ENCODE data around the gene FSTL5. TPM values are rescaled to one million over a fixed set of nuclear protein-coding genes. Genes with fewer than 3 reads are reported as not detected.
"Not testable (repeated sequence)": the region's sequence is repeated elsewhere in the genome, so short reads cannot be mapped to it uniquely, and the experiment has no call there.

Gene FSTL5
- total RNA-seq, result 1 to 10 TPM in 1 of 4 donors, under 1 TPM in 1, not detected in 2; 0.33 to 1.1 TPM

DNA sequence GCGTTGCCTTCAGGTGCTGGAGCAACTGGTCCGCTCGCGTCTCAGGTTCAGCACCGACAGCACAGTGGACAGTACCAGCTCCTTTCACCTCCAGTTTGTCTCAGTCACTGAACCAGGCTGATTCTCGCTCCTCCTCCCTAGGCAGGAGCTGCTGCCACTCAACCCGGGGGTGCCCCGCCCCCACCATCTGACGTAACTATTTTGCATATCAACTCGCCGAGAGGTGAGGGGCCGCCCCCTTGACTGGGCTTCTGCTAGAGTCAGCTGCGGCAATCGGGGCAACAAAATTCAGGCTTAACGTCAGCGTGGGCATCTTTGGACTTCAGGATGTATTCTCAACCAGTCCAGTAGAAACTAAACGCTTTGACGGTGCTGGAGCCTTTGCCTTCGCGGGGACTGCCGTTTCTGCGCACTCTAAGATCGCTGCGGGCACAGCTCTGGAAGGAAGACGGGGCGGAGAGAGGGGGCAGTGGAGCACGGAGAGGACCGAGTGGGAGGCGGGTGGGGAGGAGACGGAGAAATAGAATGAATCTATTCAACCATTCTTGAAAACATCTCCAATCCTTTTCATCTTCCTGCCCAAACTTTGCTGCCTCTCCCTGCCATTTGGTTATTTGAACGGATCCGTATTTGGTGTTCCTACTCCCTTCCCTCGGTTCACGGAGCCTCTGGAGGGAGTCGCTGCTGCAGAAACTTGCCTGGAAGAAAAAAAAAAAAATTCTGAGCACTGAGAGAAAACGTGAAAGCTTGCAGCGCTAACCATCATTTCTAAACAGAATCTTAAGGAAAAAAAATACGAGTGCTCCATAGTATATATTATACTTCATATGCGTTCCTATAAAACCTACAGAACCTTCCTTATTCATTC, at the start of gene FSTL5:
FSTL5 (minus strand) TSS at position 109 of the 868 bp plus-strand sequence. CDS start 52,604 bp downstream, outside the sequence.
- intact Hi-C loops (cut with DNase I), result no loop called here
- Histone ChIP-seq H3K4me3 (replicated peaks in 1 of 3) (peak within 1 kb of the TSS in 1 of 3 donors; percentile 9), H3K4me1 (no peaks in the 10 kb centered on the region), H3K27ac (no peak within 1 kb of the TSS), H3K9me3 (no peaks in the 10 kb centered on the region), H3K36me3 (no peaks in the 10 kb centered on the region), H3K27me3 (no peaks in the 10 kb centered on the region)
- no peak for TF ChIP-seq CTCF (IDR thresholded peaks at IDR 0.05)
- TF ChIP-seq POLR2A (IDR thresholded peaks at IDR 0.05), result no peak
- peak; percentile 62 to 85 for DNase-seq
- WGBS, 2 donors, result 2 to 4% methylated on average over 30 to 38 of the region's 39 CpGs

- Histone ChIP-seq H3K9me3 (no peaks in the 10 kb centered on the region), H3K4me3 (replicated peaks in 1 of 3) (no peak overlapping the region)
- 92 to 93% methylated on average over 2 of the region's 2 CpGs for WGBS, 2 donors
Measured at GRCh38 chr4:162209706-162210105, 45.9 kb upstream of the FSTL5 start.

GRCh38 chr4:162203478-162203877, 39.7 kb upstream of the FSTL5 start:
- intact Hi-C loops (cut with DNase I); DNase-seq; H3K27ac ChIP-seq; H3K4me3 ChIP-seq (replicated peaks in 1 of 3); H3K9me3 ChIP-seq; H3K4me1 ChIP-seq; H3K36me3 ChIP-seq; H3K27me3 ChIP-seq: not testable (repeated sequence)
- WGBS, 2 donors, result 96 to 99% methylated on average over 14 to 24 of the region's 32 CpGs

More at GRCh38 chr4:162209706-162210105, 45.9 kb upstream of the FSTL5 start:
- H3K27ac ChIP-seq, result no peak overlapping the region
- no peaks in the 10 kb centered on the region for H3K36me3 ChIP-seq
- no peak for DNase-seq
- H3K27me3 ChIP-seq, result no peaks in the 10 kb centered on the region
- intact Hi-C loops (cut with DNase I), result no loop called here
- TF ChIP-seq POLR2A (IDR thresholded peaks at IDR 0.05) (no peak), CTCF (IDR thresholded peaks at IDR 0.05) (no peak)
- H3K4me1 ChIP-seq, result no peaks in the 10 kb centered on the region

DNA sequence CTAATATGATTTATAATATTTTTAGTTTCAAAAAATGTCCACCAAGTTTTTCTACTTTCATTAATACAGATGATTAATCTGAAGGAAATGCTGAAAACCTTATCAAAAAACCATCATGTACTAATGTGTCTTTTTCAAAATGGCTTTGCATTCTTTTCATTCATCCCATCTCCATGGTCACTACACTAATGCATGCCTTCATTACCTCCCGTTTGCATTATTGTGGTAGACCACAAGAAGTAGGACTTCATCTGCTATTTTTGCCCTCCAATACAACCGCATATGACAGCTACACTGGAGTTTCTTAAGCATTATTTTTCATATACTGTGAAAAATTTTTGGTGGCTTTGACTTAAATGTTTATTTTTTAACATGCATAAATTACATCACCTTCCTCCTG, 37.9 kb upstream of the FSTL5 start:
- DNase-seq, result no peak

GRCh38 chr4:162170509-162170908, 6.7 kb upstream of the FSTL5 start:
- Histone ChIP-seq H3K27me3 (no peaks in the 10 kb centered on the region), H3K9me3 (no peaks in the 10 kb centered on the region), H3K36me3 (no peaks in the 10 kb centered on the region), H3K4me3 (replicated peaks in 1 of 3) (no peak overlapping the region), H3K4me1 (no peaks in the 10 kb centered on the region), H3K27ac (no peak overlapping the region)
- 57% methylated on average over 3 of the region's 3 CpGs for WGBS, 2 donors
- intact Hi-C loops (cut with DNase I), result no loop called here
- no peak for DNase-seq
- TF ChIP-seq CTCF (IDR thresholded peaks at IDR 0.05) (no peak), POLR2A (IDR thresholded peaks at IDR 0.05) (no peak)

More for the DNA sequence above, 37.9 kb upstream of the FSTL5 start:
- TF ChIP-seq CTCF (IDR thresholded peaks at IDR 0.05) (no peak), POLR2A (IDR thresholded peaks at IDR 0.05) (no peak)
- Histone ChIP-seq H3K4me1 (no peaks in the 10 kb centered on the region), H3K9me3 (no peaks in the 10 kb centered on the region), H3K27me3 (no peaks in the 10 kb centered on the region), H3K36me3 (no peaks in the 10 kb centered on the region), H3K27ac (no peak overlapping the region), H3K4me3 (replicated peaks in 1 of 3) (no peak overlapping the region)
- intact Hi-C loops (cut with DNase I), result no loop called here
- 77 to 81% methylated on average over 2 of the region's 2 CpGs for WGBS, 2 donors
